HG03378 (cell line): Measurements from ENCODE around the gene TENM4.

Experiments
- ATAC-seq: cut with Tn5 transposase; IDR thresholded peaks from one replicate; pipeline ENCODE4 v1.9.1; 2021; ENCODE audit warnings: mild to moderate bottlenecking, moderate library complexity; ENCODE audit not compliant: unreplicated experiment

TENM4 gene

GRCh38 chr11:79261684-79262083 lies 179.1 kb downstream of the TENM4 start:
- ATAC-seq: no peak

- ATAC-seq: no peak
Observed at GRCh38 chr11:79259800-79260199, 181.0 kb downstream of the TENM4 start.

DNA sequence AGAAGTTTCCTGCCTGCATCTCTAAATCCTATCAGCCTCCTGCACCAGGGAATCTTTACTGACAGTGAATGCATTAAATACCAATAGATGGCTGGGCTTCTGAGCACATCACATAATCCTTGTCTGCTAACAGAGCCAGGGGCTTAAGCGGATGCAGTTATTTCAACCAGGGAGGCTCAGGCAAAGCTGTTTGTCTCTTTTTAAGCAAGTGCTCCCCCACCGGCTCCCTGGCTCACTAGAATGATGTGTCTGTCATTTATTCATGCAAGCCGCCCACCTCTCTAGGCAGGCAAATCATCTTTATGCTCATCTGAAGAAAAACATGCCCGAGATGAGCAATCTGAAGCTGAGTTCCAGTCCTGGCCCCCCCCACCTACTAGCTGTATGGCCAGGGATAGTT lies 182.3 kb downstream of the TENM4 start:
- no peak for ATAC-seq

DNA sequence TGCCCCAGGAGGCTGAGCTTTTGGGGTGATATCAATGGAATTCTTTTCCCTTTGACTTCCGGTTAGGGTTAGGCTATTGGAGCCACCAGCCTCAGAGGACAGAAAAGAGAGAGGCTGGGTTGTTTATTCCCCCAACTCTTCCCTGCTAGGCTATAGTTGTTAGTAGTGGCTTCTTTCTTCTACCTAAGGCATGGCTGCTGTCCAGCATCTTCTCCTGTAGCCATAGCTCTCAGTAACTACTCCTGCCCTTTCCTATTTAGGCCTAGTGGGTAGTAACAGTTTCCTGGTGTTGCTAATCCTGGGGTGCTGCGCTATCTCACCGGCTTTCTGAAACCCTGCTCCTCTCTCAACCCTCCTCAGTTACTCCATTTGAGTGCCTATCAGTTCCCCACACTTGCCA lies 184.9 kb downstream of the TENM4 start:
- ATAC-seq: no peak

DNA sequence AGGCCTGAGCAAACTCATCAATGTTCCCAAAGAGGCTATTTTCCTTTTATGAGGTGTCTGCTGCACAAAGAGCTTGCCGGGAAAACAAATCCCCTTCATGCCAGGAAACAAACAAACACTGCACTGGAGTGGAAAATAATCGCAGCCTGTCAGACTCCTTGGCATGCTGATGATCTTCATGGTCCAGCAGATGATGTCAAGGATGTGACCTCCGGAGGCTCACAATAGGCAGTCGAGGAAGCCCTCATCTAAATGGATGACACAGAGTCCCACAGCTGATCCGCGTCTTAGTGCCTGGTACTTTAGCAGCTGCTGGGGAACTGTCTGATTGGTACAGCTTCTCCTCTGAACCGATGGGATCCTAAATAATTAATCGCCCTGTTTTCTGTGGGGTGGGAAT lies 187.6 kb downstream of the TENM4 start:
- ATAC-seq: no peak

- ATAC-seq: no peak
Observed at GRCh38 chr11:79249295-79249993, 191.4 kb downstream of the TENM4 start.

- no peak for ATAC-seq
Observed at GRCh38 chr11:79244798-79245197, 196.0 kb downstream of the TENM4 start.

DNA sequence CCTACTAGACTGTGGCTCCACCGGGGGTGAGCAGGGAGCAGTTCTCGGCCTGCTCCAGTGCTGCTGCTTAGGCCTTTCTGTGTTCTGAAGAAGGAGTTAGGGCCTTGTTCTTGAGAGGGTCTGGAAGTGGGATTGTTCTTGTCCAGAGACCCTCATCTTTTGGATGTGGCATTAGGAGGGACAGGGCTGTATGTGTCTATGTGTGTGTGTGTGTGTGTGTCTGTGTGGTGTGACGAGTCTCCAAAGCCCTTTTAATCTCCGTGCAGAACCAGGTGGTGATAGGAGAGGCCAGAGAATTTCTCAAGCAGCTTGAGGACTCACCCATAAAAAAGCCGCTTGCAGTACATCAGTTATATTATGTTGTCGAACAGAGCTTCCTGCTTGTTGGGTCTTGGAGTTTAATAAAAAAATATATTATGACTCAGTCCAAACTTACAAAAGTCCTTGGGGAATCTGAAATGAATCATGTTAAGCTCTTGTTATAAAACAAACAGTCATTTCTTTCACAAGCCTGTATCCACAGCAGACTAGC lies 196.5 kb downstream of the TENM4 start:
- no peak for ATAC-seq

GRCh38 chr11:79243422-79244210 lies 197.2 kb downstream of the TENM4 start:
- ATAC-seq: no peak

DNA sequence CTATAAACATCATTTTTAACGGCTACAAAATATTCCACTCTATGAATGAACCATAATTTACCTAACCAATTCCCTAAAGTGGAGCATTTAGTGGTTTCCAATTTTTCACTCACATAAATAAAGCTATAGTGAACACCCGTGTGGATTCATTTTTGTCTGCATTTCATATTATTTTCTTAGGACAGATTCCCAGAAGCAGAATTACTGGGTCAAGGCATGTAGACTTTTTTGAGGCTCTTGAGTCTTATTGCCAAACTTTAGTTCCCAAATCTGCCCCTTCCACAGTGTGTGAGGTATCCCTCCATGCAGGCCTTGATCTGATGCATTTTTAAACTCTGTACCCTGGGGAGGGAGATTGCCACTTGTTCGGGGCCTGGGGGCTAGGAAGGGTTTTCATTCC lies 198.2 kb downstream of the TENM4 start:
- no peak for ATAC-seq

- ATAC-seq: no peak
Observed at GRCh38 chr11:79241852-79242241, 199.0 kb downstream of the TENM4 start.

DNA sequence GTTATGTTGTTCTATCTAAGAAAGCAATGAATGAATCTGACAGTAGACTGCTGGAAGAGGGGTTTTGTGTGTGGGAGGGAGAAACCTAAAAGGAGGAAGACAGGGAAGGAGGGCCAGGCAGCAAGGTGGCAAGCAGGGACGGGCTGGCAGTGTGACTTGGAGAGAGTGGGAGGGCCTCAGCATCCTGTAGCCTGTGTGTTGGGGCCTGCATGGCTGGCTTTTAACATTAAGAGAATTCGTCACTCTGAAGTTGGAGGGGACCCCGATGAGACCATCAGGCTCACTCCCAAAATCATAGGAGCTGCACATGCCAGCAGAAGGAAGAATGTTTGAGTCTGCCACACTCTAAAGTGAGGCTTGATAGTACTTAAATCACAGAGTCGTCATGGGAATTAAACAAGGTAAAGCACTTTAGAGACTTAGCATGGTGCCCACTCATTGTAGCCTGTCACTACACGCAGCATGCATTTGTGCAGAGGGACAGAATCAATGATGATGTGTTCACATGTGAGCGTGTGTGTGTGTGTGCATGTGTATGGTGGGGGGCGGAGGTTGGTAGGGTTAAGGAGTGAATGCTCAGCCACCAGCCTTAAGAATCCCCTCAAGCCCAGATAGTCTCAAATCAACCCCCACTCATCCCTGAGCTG lies 199.5 kb downstream of the TENM4 start:
- ATAC-seq: no peak

GRCh38 chr11:79237703-79238102 lies 203.1 kb downstream of the TENM4 start:
- no peak for ATAC-seq

DNA sequence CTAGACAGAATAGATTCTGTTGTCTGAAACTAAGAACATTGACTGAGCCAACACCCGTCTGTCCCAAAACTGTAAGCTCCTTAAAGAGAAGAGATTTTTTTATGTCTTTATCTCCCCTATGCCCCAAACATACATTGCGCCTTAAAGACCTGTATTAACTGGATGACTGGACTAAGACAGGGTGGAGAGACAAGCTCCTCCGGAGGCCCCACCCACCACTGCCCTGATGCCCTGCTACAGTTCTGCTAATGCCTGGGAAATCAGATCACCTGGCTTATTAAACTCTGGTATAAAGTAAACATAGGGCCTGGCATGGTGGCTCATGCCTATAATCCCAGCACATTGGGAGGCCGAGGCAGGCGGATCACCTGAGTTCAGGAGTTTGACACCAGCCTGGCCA lies 203.7 kb downstream of the TENM4 start:
- no peak for ATAC-seq

DNA sequence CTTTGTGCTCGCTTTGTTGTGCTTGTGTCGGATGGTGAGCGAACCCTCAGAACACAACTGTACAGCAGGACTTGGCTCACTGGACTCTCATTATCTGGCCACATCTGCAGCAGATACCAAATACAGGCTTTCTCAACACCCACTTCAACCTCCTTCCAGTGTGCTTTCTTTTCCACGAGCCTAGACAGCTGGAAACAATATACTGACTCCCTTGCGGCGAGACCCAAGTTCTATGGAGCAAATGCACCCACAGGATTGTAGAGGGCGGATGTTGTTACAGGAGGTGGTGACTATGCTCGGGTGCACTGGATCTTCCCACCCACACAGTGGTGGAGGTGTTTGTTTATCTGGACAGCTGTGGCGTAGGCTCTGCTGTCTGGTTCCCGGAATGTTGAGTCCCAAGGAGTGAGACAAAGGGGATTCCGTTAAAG lies 204.3 kb downstream of the TENM4 start:
- ATAC-seq: no peak

DNA sequence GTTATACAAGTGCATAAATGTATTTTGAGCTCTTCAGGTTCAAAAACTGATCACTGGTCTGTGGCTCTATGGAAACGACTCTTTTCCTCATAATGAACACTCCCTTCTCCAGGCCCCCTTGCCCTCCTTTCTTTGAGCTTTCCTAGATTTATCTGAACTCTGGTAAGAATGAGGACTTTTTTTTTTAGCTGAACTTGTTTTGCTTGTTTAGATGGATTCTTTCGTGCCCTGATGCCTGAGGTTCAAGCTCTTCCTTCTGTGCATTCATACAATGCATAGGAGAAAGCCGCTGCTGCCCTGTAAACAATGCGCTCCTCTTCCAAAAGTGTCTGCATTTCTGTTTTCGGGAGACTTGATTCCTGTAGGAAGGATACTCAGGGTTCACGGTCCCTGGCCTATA lies 205.1 kb downstream of the TENM4 start:
- ATAC-seq: no peak

DNA sequence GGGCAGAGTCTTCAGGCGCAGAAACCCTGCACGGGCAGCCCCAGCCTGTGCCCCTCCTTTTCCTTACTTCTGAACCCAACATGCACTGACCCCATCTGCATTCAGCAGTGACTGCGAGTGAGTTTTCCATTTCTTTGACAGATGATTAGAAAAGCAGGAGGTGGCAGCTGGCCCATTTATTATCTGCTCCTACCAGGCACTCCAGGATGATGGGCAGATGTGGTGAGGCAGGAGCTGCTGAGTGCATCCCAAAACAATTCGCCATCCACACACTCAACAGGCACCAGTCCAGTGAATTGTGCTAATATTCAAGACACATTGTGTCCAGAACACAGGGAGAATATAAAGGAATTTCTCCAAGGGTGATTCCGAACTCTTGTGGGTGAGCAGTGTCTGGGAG lies 208.5 kb downstream of the TENM4 start:
- ATAC-seq: no peak

- no peak for ATAC-seq
Observed at GRCh38 chr11:79229047-79229446, 211.8 kb downstream of the TENM4 start.

DNA sequence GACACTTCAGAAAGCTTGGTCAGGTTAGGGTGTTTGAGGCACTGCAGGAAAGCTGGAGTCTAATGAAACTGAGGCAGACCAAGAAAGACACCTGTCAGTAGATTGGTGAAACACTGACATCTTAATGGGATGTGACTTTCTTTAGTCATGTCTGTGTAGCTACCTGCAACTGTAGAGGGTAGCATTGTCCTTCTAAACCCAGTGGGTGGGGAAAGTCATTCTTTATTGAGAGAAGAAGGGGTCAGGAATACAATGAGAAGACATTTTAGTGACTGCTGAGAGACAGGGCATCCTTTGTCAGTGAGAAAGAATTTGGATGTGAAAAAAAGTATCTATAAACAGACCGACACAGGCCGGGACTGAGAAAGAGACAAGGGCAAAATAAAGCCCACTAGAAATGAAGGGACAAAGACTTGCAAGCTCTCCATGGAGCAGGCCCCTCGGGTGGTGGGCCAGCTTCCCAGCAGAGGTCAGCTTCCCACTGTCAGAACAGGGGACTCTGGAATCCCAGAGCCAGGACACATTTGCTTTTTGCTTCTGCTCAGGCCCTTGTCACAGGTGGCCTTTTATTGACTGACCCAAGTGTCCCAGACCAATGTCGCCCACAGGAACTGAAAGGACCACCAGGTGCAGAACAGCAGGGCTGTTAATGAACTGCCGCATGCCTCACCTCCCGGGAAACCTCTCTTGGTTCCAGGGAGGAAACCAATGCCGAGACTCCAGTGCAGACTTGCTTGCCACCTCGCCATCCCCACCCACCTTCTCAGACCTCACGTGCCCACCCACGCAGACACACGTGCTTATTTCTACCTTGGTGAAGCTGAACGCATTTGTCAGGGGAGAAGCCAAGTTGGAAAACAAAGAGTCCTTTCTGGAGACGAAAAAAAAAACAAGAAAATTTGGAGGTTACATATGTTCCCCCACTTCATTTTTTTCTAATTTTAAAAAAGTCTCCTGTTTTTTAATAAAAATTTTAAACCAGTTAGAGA lies 212.8 kb downstream of the TENM4 start:
- ATAC-seq: no peak

GRCh38 chr11:79227308-79227707 lies 213.5 kb downstream of the TENM4 start:
- no peak for ATAC-seq

- ATAC-seq: no peak
Observed at GRCh38 chr11:79226126-79226525, 214.7 kb downstream of the TENM4 start.
